Stimulated activated CD4-positive, alpha-beta T cell treated with anti-CD3 and anti-CD28 coated beads, Interleukin-15, amount 100 ng/mL, for 48 hours (primary cell): ENCODE measurements around the gene PIP5K1B.

Experiments
- DNase-seq, 2 donors: peaks; one replicate each; pipeline ENCODE4 v3.0.0-alpha.2; 2020; ENCODE audit warnings: low read depth in 2 of 2

The PIP5K1B gene

GRCh38 chr9:68912561-68912960 lies 207.5 kb downstream of the PIP5K1B start:
- DNase-seq = no peak

- no peak for DNase-seq
Measured at GRCh38 chr9:68913054-68913453, 208.0 kb downstream of the PIP5K1B start.

GRCh38 chr9:68914751-68915150 lies 209.7 kb downstream of the PIP5K1B start:
- no peak for DNase-seq

- DNase-seq = no peak
Measured at GRCh38 chr9:68919661-68920060, 214.6 kb downstream of the PIP5K1B start.

- no peak for DNase-seq
Measured at GRCh38 chr9:68920921-68921320, 215.9 kb downstream of the PIP5K1B start.

GRCh38 chr9:68923480-68923879 lies 218.4 kb downstream of the PIP5K1B start:
- DNase-seq = no peak

GRCh38 chr9:68925175-68925574 lies 220.1 kb downstream of the PIP5K1B start:
- DNase-seq = no peak

- no peak for DNase-seq
Measured at GRCh38 chr9:68927165-68927564, 222.1 kb downstream of the PIP5K1B start.

GRCh38 chr9:68931821-68932220 lies 226.8 kb downstream of the PIP5K1B start:
- DNase-seq = no peak

- DNase-seq = no peak
Measured at GRCh38 chr9:68932458-68932857, 227.4 kb downstream of the PIP5K1B start.

GRCh38 chr9:68933434-68934328 lies 228.6 kb downstream of the PIP5K1B start:
- DNase-seq = no peak

- DNase-seq = no peak
Measured at GRCh38 chr9:68934329-68934644, 229.2 kb downstream of the PIP5K1B start.

GRCh38 chr9:68940573-68940972 lies 235.5 kb downstream of the PIP5K1B start:
- no peak for DNase-seq

GRCh38 chr9:68941780-68942459 lies 236.9 kb downstream of the PIP5K1B start:
- no peak for DNase-seq

- no peak for DNase-seq
Measured at GRCh38 chr9:68942790-68943189, 237.8 kb downstream of the PIP5K1B start.

- DNase-seq = no peak
Measured at GRCh38 chr9:68947015-68947414, 242.0 kb downstream of the PIP5K1B start.

- no peak for DNase-seq
Measured at GRCh38 chr9:68947842-68948569, 243.0 kb downstream of the PIP5K1B start.

- peak in 1 of 2 donors; percentile 22 for DNase-seq
Measured at GRCh38 chr9:68949271-68950000, 244.4 kb downstream of the PIP5K1B start.

- DNase-seq = no peak
Measured at GRCh38 chr9:68950188-68950587, 245.1 kb downstream of the PIP5K1B start.

GRCh38 chr9:68950689-68951088 lies 245.6 kb downstream of the PIP5K1B start:
- no peak for DNase-seq

GRCh38 chr9:68951879-68952659 lies 247.0 kb downstream of the PIP5K1B start:
- DNase-seq = no peak
